ENCODE data around the gene PAH.
A peak's percentile ranks its signal among the peaks of the same experiment; 100 is the strongest.
"Not testable (repeated sequence)": the region's sequence is repeated elsewhere in the genome, so short reads cannot be mapped to it uniquely, and the experiment has no call there.

Gene PAH

DNA sequence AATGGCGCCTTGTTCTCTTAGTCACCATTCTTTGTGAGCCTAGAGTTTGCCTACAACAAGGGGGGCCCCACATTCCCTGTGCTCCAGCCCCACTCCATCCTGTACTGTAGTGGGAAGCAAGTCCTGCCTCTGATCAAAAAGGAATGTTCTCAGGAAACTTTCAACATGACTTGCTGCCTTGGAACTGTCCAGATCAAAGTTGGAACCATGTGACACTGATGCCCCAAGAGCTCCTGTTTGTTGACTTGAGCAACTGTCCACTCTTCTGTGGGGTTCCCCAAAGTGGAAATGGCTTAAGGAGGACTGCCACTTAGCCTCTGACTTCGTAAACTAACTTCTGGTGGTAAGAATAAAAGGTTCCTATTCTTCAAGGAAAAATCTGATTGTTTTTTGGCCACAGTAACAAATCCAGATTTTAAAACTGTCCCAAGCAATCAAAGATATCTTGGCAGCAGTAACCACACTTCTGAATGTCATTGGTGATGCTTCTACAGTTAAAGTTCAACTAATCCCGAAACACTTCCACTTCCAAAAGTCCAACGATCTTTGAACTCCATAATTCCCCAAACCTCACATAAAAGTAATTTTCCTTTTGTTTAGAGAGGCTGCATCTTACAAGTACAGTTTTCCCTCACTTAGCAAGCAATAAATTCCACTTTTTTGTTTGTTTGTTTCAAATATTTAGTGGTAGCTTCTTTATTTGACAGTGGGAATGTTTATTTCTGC, 67.2 kb downstream of the PAH start:
- TF ChIP-seq, protein P1, sequence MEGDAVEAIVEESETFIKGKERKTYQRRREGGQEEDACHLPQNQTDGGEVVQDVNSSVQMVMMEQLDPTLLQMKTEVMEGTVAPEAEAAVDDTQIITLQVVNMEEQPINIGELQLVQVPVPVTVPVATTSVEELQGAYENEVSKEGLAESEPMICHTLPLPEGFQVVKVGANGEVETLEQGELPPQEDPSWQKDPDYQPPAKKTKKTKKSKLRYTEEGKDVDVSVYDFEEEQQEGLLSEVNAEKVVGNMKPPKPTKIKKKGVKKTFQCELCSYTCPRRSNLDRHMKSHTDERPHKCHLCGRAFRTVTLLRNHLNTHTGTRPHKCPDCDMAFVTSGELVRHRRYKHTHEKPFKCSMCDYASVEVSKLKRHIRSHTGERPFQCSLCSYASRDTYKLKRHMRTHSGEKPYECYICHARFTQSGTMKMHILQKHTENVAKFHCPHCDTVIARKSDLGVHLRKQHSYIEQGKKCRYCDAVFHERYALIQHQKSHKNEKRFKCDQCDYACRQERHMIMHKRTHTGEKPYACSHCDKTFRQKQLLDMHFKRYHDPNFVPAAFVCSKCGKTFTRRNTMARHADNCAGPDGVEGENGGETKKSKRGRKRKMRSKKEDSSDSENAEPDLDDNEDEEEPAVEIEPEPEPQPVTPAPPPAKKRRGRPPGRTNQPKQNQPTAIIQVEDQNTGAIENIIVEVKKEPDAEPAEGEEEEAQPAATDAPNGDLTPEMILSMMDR (IDR thresholded peaks at IDR 0.05; ENCODE audit: low read length, missing control alignments): no peak

DNA sequence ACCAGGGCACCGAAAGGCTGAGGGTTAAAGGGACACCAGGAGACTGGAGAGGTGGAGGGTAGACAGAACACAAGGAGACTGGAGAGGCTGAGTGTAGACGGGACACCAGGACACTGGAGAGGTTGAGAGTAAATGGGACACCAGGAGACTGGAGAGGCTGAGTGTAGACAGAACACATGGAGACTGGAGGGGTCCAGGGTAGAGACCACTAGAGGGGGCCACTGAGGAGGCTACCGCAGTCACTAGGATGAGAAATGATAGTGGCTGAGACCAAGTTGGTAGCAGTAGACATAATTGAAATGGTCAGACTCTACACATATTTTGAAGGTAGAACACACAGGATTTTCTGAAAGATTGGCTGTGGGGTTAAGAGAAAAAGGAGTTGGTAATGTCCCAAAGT, 68.2 kb downstream of the PAH start:
- no peak overlapping the region for H3K4me3 ChIP-seq (replicated peaks; ENCODE audit: low read depth, low read length)
- no peak for DNase-seq (ENCODE audit: low read depth)
- TF ChIP-seq, protein P1 (IDR thresholded peaks at IDR 0.05; ENCODE audit: low read length, missing control alignments): no peak

More for the DNA sequence above, 67.2 kb downstream of the PAH start:
- DNase-seq (ENCODE audit: low read depth): no peak
- H3K4me3 ChIP-seq (replicated peaks; ENCODE audit: low read depth, low read length): no peak overlapping the region

DNA sequence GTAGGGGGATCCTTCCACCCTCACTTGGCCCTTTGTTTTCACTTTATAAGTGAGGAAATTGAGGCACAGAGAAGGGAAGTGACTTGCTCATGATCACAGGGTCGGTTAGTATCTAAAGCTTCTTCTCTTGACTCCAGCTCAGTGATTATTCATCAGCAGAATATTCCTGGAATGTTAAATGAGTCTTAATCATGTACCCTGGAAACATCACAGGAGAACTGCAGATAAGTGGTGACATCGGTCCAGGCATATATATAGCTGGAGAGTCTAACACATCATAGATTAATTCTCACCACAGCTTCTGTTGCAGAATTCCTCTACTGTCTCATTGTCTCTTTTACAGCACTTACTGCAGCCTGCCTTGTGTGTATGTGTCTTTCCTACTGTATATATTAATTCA, 69.9 kb downstream of the PAH start:
- no peak for DNase-seq (ENCODE audit: low read depth)
- TF ChIP-seq, protein P1 (IDR thresholded peaks at IDR 0.05; ENCODE audit: low read length, missing control alignments): no peak
- no peak overlapping the region for H3K4me3 ChIP-seq (replicated peaks; ENCODE audit: low read depth, low read length)

DNA sequence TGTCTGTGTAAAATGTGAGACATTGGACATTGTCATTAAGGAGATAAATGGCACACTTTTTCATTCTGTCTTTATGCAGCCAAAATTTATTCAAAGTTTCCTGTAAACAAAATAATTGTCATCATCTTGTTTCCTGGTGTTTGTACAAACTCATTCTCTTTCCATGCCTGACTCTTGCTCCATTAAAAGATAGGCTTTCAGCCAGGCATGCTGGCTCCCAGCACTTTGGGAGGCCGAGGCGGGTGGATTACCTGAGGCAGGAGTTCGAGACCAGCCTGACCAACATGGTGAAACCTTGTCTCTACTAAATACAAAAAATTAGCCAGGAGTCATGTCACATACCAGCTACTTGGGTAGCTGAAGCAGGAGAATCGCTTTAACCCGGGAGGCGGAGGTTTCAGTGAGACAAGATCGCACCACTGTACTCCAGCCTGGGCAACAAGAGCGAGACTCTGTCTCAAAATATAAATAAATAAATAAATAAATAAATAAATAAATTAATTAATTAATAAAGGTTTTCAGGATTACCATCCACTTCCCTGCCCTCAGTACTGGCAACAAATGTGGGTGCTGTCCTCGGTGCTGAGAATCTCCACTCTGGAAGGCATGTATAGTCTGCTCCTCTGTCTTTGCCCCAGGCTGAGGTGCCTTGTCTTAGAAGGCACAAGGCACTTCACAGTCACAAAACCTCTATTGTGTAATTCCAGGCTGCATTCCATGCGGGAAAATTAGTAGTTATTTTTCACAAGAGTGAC, 83.2 kb downstream of the PAH start:
- TF ChIP-seq, protein P1 (IDR thresholded peaks at IDR 0.05; ENCODE audit: low read length, missing control alignments): no peak
- no peak overlapping the region for H3K4me3 ChIP-seq (replicated peaks; ENCODE audit: low read depth, low read length)
- no peak for DNase-seq (ENCODE audit: low read depth)

DNA sequence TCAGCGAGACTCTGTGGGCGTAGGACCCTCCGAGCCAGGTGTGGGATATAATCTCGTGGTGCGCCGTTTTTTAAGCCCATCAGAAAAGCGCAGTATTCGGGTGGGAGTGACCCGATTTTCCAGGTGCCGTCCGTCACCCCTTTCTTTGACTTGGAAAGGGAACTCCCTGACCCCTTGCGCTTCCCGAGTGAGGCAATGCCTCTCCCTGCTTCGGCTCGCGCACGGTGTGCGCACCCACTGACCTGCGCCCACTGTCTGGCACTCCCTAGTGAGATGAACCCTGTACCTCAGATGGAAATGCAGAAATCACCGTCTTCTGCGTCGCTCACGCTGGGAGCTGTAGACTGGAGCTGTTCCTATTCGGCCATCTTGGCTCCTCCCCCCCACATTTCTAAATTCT, 84.2 kb downstream of the PAH start:
- DNase-seq (ENCODE audit: low read depth); H3K4me3 ChIP-seq (replicated peaks; ENCODE audit: low read depth, low read length): not testable (repeated sequence)

DNA sequence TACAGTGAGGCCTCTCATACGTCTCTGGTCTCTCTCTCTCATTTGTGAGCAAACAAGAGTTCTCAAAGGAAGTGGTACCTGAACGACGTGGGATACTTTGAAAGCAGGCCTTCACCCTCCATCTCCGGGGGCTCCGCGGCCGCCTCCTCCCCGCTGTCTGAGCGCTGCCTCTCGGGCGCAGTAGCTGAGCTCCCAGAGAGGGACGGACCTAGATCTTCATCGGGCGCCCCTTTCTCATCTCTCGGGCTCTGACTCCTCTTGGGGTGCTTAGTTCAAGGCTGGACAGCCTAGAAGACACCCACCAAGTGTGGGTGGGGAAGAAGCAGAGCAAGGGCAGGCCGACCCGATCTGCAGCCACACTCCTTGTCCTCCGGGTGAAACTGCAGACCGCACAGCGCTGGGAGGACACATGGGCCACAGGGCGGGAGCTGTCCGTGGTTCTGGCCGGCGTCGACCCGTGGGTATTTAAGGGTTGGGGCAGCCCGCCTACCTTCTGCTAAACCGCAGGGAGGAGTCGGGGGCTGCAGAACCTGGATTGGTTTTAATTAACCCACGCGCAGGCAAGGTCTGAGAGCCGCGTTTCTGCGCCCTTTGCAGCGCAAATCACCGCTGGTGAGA, 92.7 kb downstream of the PAH start:
- DNase-seq (ENCODE audit: low read depth): peak; percentile 20
- no peak overlapping the region for H3K4me3 ChIP-seq (replicated peaks; ENCODE audit: low read depth, low read length)

DNA sequence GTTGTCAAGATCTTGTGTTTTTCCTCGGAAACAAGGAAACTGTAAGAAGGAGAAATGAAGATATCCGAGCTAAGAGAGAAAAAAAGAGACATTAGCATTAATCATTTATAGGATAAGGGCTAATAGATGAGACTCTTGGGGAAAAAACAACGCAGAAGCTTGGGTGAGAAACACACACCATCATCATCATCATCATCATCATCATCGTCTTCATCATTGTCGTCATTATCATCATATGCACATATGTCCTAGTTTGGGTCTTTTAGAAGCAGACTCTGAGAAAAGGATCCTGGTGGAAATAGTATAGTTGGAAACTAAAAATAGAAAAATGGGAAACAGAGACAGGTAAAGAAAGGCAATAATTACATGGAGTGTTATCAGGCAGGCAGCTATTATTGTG, 95.9 kb downstream of the PAH start:
- TF ChIP-seq, protein P1 (IDR thresholded peaks at IDR 0.05; ENCODE audit: low read length, missing control alignments): no peak
- DNase-seq (ENCODE audit: low read depth): no peak
- no peak overlapping the region for H3K4me3 ChIP-seq (replicated peaks; ENCODE audit: low read depth, low read length)

More for the DNA sequence above, 92.7 kb downstream of the PAH start:
- TF ChIP-seq, protein P1 (IDR thresholded peaks at IDR 0.05; ENCODE audit: low read length, missing control alignments): no peak
